ENCODE results near the gene GOSR1.
"Not testable (repeated sequence)": the region's sequence is repeated elsewhere in the genome, so short reads cannot be mapped to it uniquely, and the experiment has no call there.

DNA sequence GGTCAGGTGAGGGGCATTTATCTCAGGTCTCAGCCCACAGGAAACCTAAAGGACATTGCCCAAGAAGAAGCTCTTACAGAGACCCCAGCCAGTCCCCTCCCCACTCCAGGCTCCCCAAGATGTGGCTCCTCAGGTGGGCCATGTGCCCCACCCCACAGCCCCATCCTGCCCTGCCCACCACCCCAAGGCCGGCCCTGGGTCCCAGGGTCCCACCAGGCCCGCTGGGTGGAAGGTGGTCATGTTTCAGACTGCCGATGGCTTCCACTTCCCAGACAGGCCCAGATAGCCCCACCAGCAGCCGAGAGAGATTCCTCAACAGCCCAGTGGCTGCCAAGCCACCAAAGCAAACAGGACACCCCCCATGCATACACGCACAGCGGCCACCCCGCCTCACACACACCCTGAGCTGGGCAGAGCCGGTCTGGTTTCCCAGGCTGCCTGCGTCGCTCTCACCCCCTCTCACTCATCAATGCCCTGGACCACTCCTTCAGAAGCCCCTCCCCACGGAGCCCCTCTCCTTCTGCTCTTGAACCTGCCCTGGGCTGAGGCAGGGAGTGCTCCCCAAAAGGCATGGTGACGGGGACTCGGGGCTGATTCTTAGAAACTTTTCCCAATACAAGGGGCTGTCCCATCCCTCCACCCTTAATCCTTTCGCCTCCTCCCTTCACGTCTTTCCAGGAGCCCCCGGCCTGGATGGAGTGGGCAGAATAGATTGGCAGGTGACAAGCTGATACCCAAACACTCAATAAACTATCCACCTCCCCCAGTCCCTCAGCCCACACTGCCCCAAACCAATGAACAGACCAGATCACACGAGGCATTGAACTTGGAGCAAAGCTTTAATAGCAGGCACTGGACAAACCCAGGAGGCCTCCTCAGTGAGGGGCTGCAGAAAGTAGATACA is 95.7 kb downstream of the GOSR1 start:
- not testable (repeated sequence) for TF ChIP-seq POLR2A (IDR thresholded peaks at IDR 0.05; ENCODE audit: low read depth, low read length); EZH2 (IDR thresholded peaks at IDR 0.05; ENCODE audit: borderline replicate concordance, low read depth, low read length, severe bottlenecking); POLR2AphosphoS5 (IDR thresholded peaks at IDR 0.05; ENCODE audit: insufficient read depth, low read depth, low read length); JUN (IDR thresholded peaks at IDR 0.05; ENCODE audit: borderline replicate concordance, insufficient read depth, insufficient read length, low read depth); MYC (IDR thresholded peaks at IDR 0.05; ENCODE audit: low read depth, low read length); FOS (IDR thresholded peaks at IDR 0.05; ENCODE audit: borderline replicate concordance, insufficient read depth, low read length); GATA2 (IDR thresholded peaks at IDR 0.05; ENCODE audit: insufficient read depth, insufficient read length, low read depth, low read length)
- TF ChIP-seq, protein P1, sequence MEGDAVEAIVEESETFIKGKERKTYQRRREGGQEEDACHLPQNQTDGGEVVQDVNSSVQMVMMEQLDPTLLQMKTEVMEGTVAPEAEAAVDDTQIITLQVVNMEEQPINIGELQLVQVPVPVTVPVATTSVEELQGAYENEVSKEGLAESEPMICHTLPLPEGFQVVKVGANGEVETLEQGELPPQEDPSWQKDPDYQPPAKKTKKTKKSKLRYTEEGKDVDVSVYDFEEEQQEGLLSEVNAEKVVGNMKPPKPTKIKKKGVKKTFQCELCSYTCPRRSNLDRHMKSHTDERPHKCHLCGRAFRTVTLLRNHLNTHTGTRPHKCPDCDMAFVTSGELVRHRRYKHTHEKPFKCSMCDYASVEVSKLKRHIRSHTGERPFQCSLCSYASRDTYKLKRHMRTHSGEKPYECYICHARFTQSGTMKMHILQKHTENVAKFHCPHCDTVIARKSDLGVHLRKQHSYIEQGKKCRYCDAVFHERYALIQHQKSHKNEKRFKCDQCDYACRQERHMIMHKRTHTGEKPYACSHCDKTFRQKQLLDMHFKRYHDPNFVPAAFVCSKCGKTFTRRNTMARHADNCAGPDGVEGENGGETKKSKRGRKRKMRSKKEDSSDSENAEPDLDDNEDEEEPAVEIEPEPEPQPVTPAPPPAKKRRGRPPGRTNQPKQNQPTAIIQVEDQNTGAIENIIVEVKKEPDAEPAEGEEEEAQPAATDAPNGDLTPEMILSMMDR (IDR thresholded peaks at IDR 0.05; ENCODE audit: extremely low read depth in 1 of 2, insufficient read depth in 1 of 2, low read depth in 1 of 2, low read length in 2 of 2): not testable (repeated sequence)
- TF ChIP-seq, protein P2, sequence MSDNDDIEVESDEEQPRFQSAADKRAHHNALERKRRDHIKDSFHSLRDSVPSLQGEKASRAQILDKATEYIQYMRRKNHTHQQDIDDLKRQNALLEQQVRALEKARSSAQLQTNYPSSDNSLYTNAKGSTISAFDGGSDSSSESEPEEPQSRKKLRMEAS (IDR thresholded peaks at IDR 0.05; ENCODE audit: insufficient read depth, insufficient read length): not testable (repeated sequence)
